ENCODE measurements around the gene ZNF484. TPM values are rescaled to one million over a fixed set of nuclear protein-coding genes. Genes with fewer than 3 reads are reported as not detected.
"Not testable (repeated sequence)": the region's sequence is repeated elsewhere in the genome, so short reads cannot be mapped to it uniquely, and the experiment has no call there.

Gene ZNF484
- total RNA-seq, 1 donor: 36.4 TPM

- H3K27me3 ChIP-seq (ENCODE audit: insufficient read depth, low read length); H3K4me3 ChIP-seq (ENCODE audit: low read length); H3K9me3 ChIP-seq (ENCODE audit: low read depth, low read length): not testable (repeated sequence)
- peaks cover 14% of the 10 kb centered on the region for H3K4me1 ChIP-seq (ENCODE audit: insufficient read depth, low read length)
These were observed 6.0 kb upstream of the ZNF484 start for GRCh38 chr9:92883666-92884405.

DNA sequence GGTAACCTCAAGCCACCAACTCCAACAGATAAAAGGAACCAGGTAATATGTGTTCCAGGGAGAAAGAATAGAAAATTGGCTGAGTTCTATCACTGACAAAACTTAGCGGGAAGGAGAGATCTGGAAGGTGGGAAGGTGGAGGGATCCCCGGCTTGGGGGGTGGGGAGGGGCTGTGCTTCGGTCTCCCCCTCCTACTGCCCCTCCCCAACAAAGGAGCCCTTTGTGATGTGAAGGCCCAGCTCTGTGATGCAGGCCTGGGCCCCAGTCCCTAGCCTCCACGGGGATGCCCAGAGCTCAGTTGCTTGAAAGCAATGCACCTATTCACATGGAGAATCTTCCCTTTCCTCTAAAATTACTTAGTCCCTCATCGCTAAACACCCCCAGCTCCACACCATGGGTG is 4.4 kb upstream of the ZNF484 start:
- no peaks in the 10 kb centered on the region for H3K27me3 ChIP-seq (ENCODE audit: insufficient read depth, low read length)
- no peaks in the 10 kb centered on the region for H3K9me3 ChIP-seq (ENCODE audit: low read depth, low read length)
- H3K4me3 ChIP-seq (ENCODE audit: low read length): no peak overlapping the region
- H3K4me1 ChIP-seq (ENCODE audit: insufficient read depth, low read length): peaks cover 7% of the 10 kb centered on the region

- Histone ChIP-seq H3K27me3 (ENCODE audit: insufficient read depth, low read length) (no peaks in the 10 kb centered on the region), H3K9me3 (ENCODE audit: low read depth, low read length) (no peaks in the 10 kb centered on the region), H3K4me1 (ENCODE audit: insufficient read depth, low read length) (peaks cover 4% of the 10 kb centered on the region), H3K4me3 (ENCODE audit: low read length) (no peak overlapping the region)
These were observed 2.5 kb downstream of the ZNF484 start for GRCh38 chr9:92875373-92875772.

DNA sequence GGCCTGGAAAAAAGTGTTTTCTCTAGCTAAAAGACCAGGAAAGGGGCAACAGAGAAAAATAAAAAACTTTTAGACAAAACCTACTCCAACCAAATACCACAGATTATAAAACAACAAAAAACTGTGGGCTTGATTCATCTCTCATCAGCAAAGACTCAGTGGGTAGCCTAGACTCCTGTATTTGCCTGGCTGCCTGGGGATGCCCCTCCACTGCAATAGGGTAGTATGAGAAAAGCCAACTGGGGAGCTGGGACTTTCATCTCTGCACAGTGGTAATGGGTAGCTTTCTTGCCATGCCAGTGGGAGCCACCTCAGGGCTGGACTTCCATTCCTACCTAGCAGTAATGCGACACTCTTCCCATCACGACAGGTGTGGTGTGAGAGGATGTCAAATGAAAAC is 7.5 kb downstream of the ZNF484 start:
- H3K9me3 ChIP-seq (ENCODE audit: low read depth, low read length): no peaks in the 10 kb centered on the region

GRCh38 chr9:92866600-92866999 is 11.2 kb downstream of the ZNF484 start:
- H3K4me1 ChIP-seq (ENCODE audit: insufficient read depth, low read length); H3K4me3 ChIP-seq (ENCODE audit: low read length); H3K27me3 ChIP-seq (ENCODE audit: insufficient read depth, low read length); H3K9me3 ChIP-seq (ENCODE audit: low read depth, low read length): not testable (repeated sequence)

More for the DNA sequence above, 7.5 kb downstream of the ZNF484 start:
- Histone ChIP-seq H3K4me1 (ENCODE audit: insufficient read depth, low read length) (peaks cover under 1% of the 10 kb centered on the region), H3K27me3 (ENCODE audit: insufficient read depth, low read length) (no peaks in the 10 kb centered on the region), H3K4me3 (ENCODE audit: low read length) (no peak overlapping the region)

GRCh38 chr9:92864152-92864551 is 13.7 kb downstream of the ZNF484 start:
- no peak overlapping the region for H3K4me3 ChIP-seq (ENCODE audit: low read length)
- no peaks in the 10 kb centered on the region for H3K9me3 ChIP-seq (ENCODE audit: low read depth, low read length)
- H3K27me3 ChIP-seq (ENCODE audit: insufficient read depth, low read length): no peaks in the 10 kb centered on the region
- H3K4me1 ChIP-seq (ENCODE audit: insufficient read depth, low read length): no peaks in the 10 kb centered on the region

- Histone ChIP-seq H3K27me3 (ENCODE audit: insufficient read depth, low read length) (no peaks in the 10 kb centered on the region), H3K9me3 (ENCODE audit: low read depth, low read length) (no peaks in the 10 kb centered on the region), H3K4me3 (ENCODE audit: low read length) (no peak overlapping the region), H3K4me1 (ENCODE audit: insufficient read depth, low read length) (no peaks in the 10 kb centered on the region)
These were observed 17.0 kb downstream of the ZNF484 start for GRCh38 chr9:92860867-92861266.

- no peaks in the 10 kb centered on the region for H3K9me3 ChIP-seq (ENCODE audit: low read depth, low read length)
- H3K4me1 ChIP-seq (ENCODE audit: insufficient read depth, low read length): no peaks in the 10 kb centered on the region
- no peak overlapping the region for H3K4me3 ChIP-seq (ENCODE audit: low read length)
- H3K27me3 ChIP-seq (ENCODE audit: insufficient read depth, low read length): no peaks in the 10 kb centered on the region
These were observed 20.6 kb downstream of the ZNF484 start for GRCh38 chr9:92857236-92857635.

GRCh38 chr9:92853716-92854115 is 24.1 kb downstream of the ZNF484 start:
- H3K27me3 ChIP-seq (ENCODE audit: insufficient read depth, low read length): no peaks in the 10 kb centered on the region
- H3K9me3 ChIP-seq (ENCODE audit: low read depth, low read length): peaks cover 13% of the 10 kb centered on the region
- H3K4me3 ChIP-seq (ENCODE audit: low read length): no peak overlapping the region
- H3K4me1 ChIP-seq (ENCODE audit: insufficient read depth, low read length): no peaks in the 10 kb centered on the region

DNA sequence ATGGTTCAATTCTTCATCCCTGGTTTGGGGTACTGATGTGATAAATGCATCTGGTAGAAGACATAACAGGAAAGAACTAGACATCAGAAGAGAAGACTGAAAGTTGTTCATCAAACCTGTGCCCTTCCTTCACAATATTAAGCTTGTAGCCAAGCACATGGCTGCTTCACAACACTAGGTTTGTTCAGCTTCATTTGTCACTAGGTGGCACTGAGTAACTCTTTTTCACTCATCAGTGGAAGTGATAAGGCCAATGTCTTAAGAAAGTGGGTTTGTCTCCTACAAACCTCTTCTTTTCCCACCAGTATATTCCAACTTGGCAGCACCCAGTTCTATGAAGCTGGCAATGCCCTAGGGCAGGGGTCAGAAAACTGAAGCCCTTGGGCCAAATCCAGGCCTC is 26.9 kb downstream of the ZNF484 start:
- H3K27me3 ChIP-seq (ENCODE audit: insufficient read depth, low read length): no peaks in the 10 kb centered on the region
- H3K4me3 ChIP-seq (ENCODE audit: low read length): no peak overlapping the region
- H3K9me3 ChIP-seq (ENCODE audit: low read depth, low read length): peaks cover 40% of the 10 kb centered on the region
- H3K4me1 ChIP-seq (ENCODE audit: insufficient read depth, low read length): no peaks in the 10 kb centered on the region

DNA sequence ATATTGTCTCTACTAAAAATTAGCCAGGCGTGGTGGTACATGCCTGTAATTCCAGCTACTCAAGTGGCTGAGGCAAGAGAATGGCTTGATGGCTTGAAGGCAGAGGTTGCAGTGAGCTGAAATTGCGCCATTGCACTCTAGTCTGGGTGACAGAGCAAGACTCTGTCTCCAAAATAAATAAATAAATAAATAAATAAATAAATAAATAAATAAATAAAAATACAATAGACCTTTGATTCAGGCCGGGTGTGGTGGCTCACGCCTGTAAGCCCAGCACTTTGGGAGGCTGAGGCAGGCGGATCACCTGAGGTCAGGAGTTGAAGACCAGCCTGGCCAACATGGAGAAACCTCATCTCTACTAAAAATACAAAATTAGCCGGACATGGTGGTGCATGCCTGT is 29.1 kb downstream of the ZNF484 start:
- not testable (repeated sequence) for H3K27me3 ChIP-seq (ENCODE audit: insufficient read depth, low read length); H3K4me1 ChIP-seq (ENCODE audit: insufficient read depth, low read length); H3K4me3 ChIP-seq (ENCODE audit: low read length)
- H3K9me3 ChIP-seq (ENCODE audit: low read depth, low read length): peaks cover 61% of the 10 kb centered on the region

DNA sequence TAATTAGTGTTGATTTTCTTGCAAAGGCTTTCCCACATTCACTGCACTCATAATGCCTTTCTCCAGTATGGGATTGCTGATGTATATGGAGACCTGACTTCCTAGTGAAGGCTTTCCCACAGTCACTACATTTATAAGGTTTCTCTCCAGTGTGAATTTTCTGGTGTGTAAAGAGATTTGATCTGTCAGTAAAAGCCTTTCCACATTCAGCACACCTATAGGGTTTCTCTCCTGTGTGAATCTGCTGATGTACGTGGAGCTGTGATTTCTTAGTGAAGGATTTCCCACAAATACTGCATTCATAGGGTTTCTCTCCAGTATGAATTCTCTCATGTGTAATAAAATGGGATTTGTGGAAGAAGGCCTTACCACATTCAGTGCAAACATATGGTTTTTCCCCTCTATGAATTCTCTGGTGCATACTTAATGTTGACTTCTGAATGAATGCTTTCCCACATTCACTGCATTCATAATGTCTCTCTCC is 31.1 kb downstream of the ZNF484 start:
- H3K9me3 ChIP-seq (ENCODE audit: low read depth, low read length): peaks cover 64% of the 10 kb centered on the region
- H3K4me1 ChIP-seq (ENCODE audit: insufficient read depth, low read length): no peaks in the 10 kb centered on the region

GRCh38 chr9:92838411-92838810 is 39.4 kb downstream of the ZNF484 start:
- peaks cover 21% of the 10 kb centered on the region for H3K9me3 ChIP-seq (ENCODE audit: low read depth, low read length)
- H3K27me3 ChIP-seq (ENCODE audit: insufficient read depth, low read length); H3K4me1 ChIP-seq (ENCODE audit: insufficient read depth, low read length); H3K4me3 ChIP-seq (ENCODE audit: low read length): not testable (repeated sequence)

More for the DNA sequence above, 31.1 kb downstream of the ZNF484 start:
- Histone ChIP-seq H3K27me3 (ENCODE audit: insufficient read depth, low read length) (no peaks in the 10 kb centered on the region), H3K4me3 (ENCODE audit: low read length) (no peak overlapping the region)

- H3K4me1 ChIP-seq (ENCODE audit: insufficient read depth, low read length): no peaks in the 10 kb centered on the region
- no peaks in the 10 kb centered on the region for H3K27me3 ChIP-seq (ENCODE audit: insufficient read depth, low read length)
- peaks cover 20% of the 10 kb centered on the region for H3K9me3 ChIP-seq (ENCODE audit: low read depth, low read length)
- no peak overlapping the region for H3K4me3 ChIP-seq (ENCODE audit: low read length)
These were observed 40.6 kb downstream of the ZNF484 start for GRCh38 chr9:92837191-92837590.

GRCh38 chr9:92829420-92829819 is 48.4 kb downstream of the ZNF484 start:
- peaks cover 9% of the 10 kb centered on the region for H3K9me3 ChIP-seq (ENCODE audit: low read depth, low read length)
- H3K4me3 ChIP-seq (ENCODE audit: low read length): no peak overlapping the region
- H3K27me3 ChIP-seq (ENCODE audit: insufficient read depth, low read length): peaks cover 4% of the 10 kb centered on the region
- no peaks in the 10 kb centered on the region for H3K4me1 ChIP-seq (ENCODE audit: insufficient read depth, low read length)

DNA sequence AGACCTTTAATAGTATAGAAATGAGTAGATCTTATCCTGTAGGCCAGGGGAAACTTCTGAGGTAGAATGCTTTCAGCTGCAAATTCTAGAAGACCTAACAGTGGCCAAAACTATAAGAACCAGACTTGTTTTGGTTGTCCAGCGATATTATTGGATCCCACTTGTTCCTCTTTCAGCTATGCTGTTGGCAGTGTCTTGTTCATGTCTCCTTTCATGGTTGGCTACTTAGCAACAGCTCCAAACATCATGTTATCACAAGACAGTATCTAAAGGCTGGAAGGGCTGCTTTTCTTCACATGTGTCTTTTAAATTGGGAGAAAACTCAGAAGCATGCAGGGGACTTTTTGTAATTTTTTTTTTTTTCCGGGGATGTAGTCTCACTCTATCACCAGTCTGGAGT is 52.8 kb downstream of the ZNF484 start:
- H3K27me3 ChIP-seq (ENCODE audit: insufficient read depth, low read length): peaks cover 16% of the 10 kb centered on the region
- H3K4me3 ChIP-seq (ENCODE audit: low read length); H3K9me3 ChIP-seq (ENCODE audit: low read depth, low read length); H3K4me1 ChIP-seq (ENCODE audit: insufficient read depth, low read length): not testable (repeated sequence)

Measured in mononuclear cell (primary cell).